CD4-positive, alpha-beta memory T cell (primary cell): ENCODE data around the gene OR4C6. TPM values are rescaled to one million over a fixed set of nuclear protein-coding genes. Genes with fewer than 3 reads are reported as not detected.

ENCODE experiments used
- polyA plus RNA-seq, 2 donors: library from polyadenylated mRNA; unstranded; fragments of 300-500 nt; fragmentation: Illumina TruSeq; gene quantifications; one replicate each; pipeline ENCODE4 v1.2.3, GENCODE V29; 2021
- total RNA-seq, 2 experiments: library from RNA; stranded (reverse); gene quantifications; one replicate each; pipeline ENCODE4 v1.2.3, GENCODE V29; 2021

OR4C6 gene
- total and polyA plus RNA-seq, 4 experiments from 2014 or later: not detected

Other genes starting within 250 kb of the OR4C6 start
- not detected for gene OR4C15, start 107.7 kb upstream of the OR4C6 start, total RNA-seq
- gene OR4C15, start 107.7 kb upstream of the OR4C6 start, polyA plus RNA-seq: not detected
- not detected for gene OR4C16, start 90.1 kb upstream of the OR4C6 start, total RNA-seq
- gene OR4C16, start 90.1 kb upstream of the OR4C6 start, polyA plus RNA-seq: not detected
- not detected for gene OR4C11, start 54.6 kb upstream of the OR4C6 start, total RNA-seq
- not detected for gene OR4C11, start 54.6 kb upstream of the OR4C6 start, polyA plus RNA-seq
- gene OR4P4, start 27.1 kb upstream of the OR4C6 start, total RNA-seq: not detected
- gene OR4P4, start 27.1 kb upstream of the OR4C6 start, polyA plus RNA-seq: not detected
- not detected for gene OR4S2, start 13.9 kb upstream of the OR4C6 start, total RNA-seq
- not detected for gene OR4S2, start 13.9 kb upstream of the OR4C6 start, polyA plus RNA-seq
- gene OR5D13, start 111.2 kb downstream of the OR4C6 start, total RNA-seq: not detected
- gene OR5D13, start 111.2 kb downstream of the OR4C6 start, polyA plus RNA-seq: not detected
- not detected for gene OR5D14, start 133.4 kb downstream of the OR4C6 start, total RNA-seq
- gene OR5D14, start 133.4 kb downstream of the OR4C6 start, polyA plus RNA-seq: not detected
- gene OR5L1, start 149.2 kb downstream of the OR4C6 start, total RNA-seq: not detected
- gene OR5L1, start 149.2 kb downstream of the OR4C6 start, polyA plus RNA-seq: not detected
- not detected for gene OR5D18, start 157.4 kb downstream of the OR4C6 start, total RNA-seq
- not detected for gene OR5D18, start 157.4 kb downstream of the OR4C6 start, polyA plus RNA-seq
- gene OR5L2, start 165.0 kb downstream of the OR4C6 start, total RNA-seq: not detected
- not detected for gene OR5L2, start 165.0 kb downstream of the OR4C6 start, polyA plus RNA-seq
- not detected for gene OR5D16, start 176.6 kb downstream of the OR4C6 start, total RNA-seq
- gene OR5D16, start 176.6 kb downstream of the OR4C6 start, polyA plus RNA-seq: not detected
- not detected for gene TRIM51, start 221.1 kb downstream of the OR4C6 start, total RNA-seq
- not detected for gene TRIM51, start 221.1 kb downstream of the OR4C6 start, polyA plus RNA-seq